ENCODE results near the gene PRRG3.

The PRRG3 gene

GRCh38 chrX:151708821-151709220 lies 13.6 kb downstream of the PRRG3 start:
- DNase-seq, result no peak

- DNase-seq, result no peak
These were observed 15.2 kb downstream of the PRRG3 start for GRCh38 chrX:151710457-151710856.

GRCh38 chrX:151711154-151711553 lies 15.9 kb downstream of the PRRG3 start:
- DNase-seq, result no peak

- DNase-seq, result no peak
These were observed 16.5 kb downstream of the PRRG3 start for GRCh38 chrX:151711787-151712186.

- DNase-seq, result no peak
These were observed 17.0 kb downstream of the PRRG3 start for GRCh38 chrX:151712253-151712652.

GRCh38 chrX:151713849-151714248 lies 18.6 kb downstream of the PRRG3 start:
- no peak for DNase-seq

- no peak for DNase-seq
These were observed 19.1 kb downstream of the PRRG3 start for GRCh38 chrX:151714362-151714761.

- no peak for DNase-seq
These were observed 20.5 kb downstream of the PRRG3 start, which contains the start of gene FATE1 for GRCh38 chrX:151715752-151716151. FATE1 (plus strand) TSS chrX:151716035; CDS start chrX:151716120, 85 bp downstream.

- no peak for DNase-seq
These were observed 27.1 kb downstream of the PRRG3 start for GRCh38 chrX:151722241-151722846.

GRCh38 chrX:151723156-151723760 lies 28.0 kb downstream of the PRRG3 start:
- DNase-seq, result no peak

GRCh38 chrX:151724563-151725337 lies 29.5 kb downstream of the PRRG3 start:
- DNase-seq, result no peak

- DNase-seq, result no peak
These were observed 30.0 kb downstream of the PRRG3 start for GRCh38 chrX:151725338-151725614.

GRCh38 chrX:151726751-151727150 lies 31.5 kb downstream of the PRRG3 start:
- no peak for DNase-seq

- DNase-seq, result no peak
These were observed 32.1 kb downstream of the PRRG3 start for GRCh38 chrX:151727346-151727745.

- no peak for DNase-seq
These were observed 33.9 kb downstream of the PRRG3 start for GRCh38 chrX:151729056-151729725.

GRCh38 chrX:151734446-151734845 lies 39.2 kb downstream of the PRRG3 start, which contains the start of gene CNGA2:
CNGA2 (plus strand) TSS chrX:151734746; CDS start chrX:151738484, 3,738 bp downstream.
- no peak for DNase-seq

GRCh38 chrX:151735219-151735618 lies 40.0 kb downstream of the PRRG3 start:
- DNase-seq, result no peak

GRCh38 chrX:151736685-151737084 lies 41.4 kb downstream of the PRRG3 start:
- no peak for DNase-seq

- no peak for DNase-seq
These were observed 42.2 kb downstream of the PRRG3 start for GRCh38 chrX:151737494-151737893.

- DNase-seq, result no peak
These were observed 43.5 kb downstream of the PRRG3 start for GRCh38 chrX:151738751-151739150.

- no peak for DNase-seq
These were observed 46.3 kb downstream of the PRRG3 start for GRCh38 chrX:151741606-151742005.

GRCh38 chrX:151742311-151742710 lies 47.1 kb downstream of the PRRG3 start:
- no peak for DNase-seq

GRCh38 chrX:151743651-151744470 lies 48.6 kb downstream of the PRRG3 start:
- no peak for DNase-seq

Data from cerebellar nuclear complex (tissue), 1 donor.